GM21390 (cell line): Measurements from ENCODE around the gene PBX2.
"Not testable (repeated sequence)": the region's sequence is repeated elsewhere in the genome, so short reads cannot be mapped to it uniquely, and the experiment has no call there.

Experiments
- ATAC-seq: cut with Tn5 transposase; IDR thresholded peaks from one replicate; pipeline ENCODE4 v1.9.1; 2021; ENCODE audit not compliant: unreplicated experiment

The PBX2 gene

GRCh38 chr6:32187725-32188380 is 2.1 kb downstream of the PBX2 start:
- ATAC-seq = not testable (repeated sequence)

- no peak for ATAC-seq
These were observed 2.8 kb downstream of the PBX2 start for GRCh38 chr6:32187009-32187709.

- ATAC-seq = not testable (repeated sequence)
These were observed 3.7 kb downstream of the PBX2 start for GRCh38 chr6:32186151-32186840.

- ATAC-seq = not testable (repeated sequence)
These were observed 4.3 kb downstream of the PBX2 start for GRCh38 chr6:32185681-32186131.

- no peak for ATAC-seq
These were observed 5.8 kb downstream of the PBX2 start, which contains the start of gene AGER for GRCh38 chr6:32184084-32184640. TSS of gene AGER (minus strand) at chr6:32184253. CDS start at chr6:32184222, 31 bp downstream.

GRCh38 chr6:32183483-32184083 is 6.4 kb downstream of the PBX2 start:
- ATAC-seq = no peak

- no peak for ATAC-seq
These were observed 7.0 kb downstream of the PBX2 start for GRCh38 chr6:32183030-32183429.

- ATAC-seq = no peak
These were observed 7.4 kb downstream of the PBX2 start for GRCh38 chr6:32182555-32182981.

- ATAC-seq = no peak
These were observed 8.0 kb downstream of the PBX2 start for GRCh38 chr6:32181915-32182529.

- no peak for ATAC-seq
These were observed 8.8 kb downstream of the PBX2 start for GRCh38 chr6:32181148-32181702.

- no peak for ATAC-seq
These were observed 10.1 kb downstream of the PBX2 start for GRCh38 chr6:32179766-32180405.

- no peak for ATAC-seq
These were observed 11.2 kb downstream of the PBX2 start for GRCh38 chr6:32178547-32179440.

GRCh38 chr6:32177788-32178546 is 12.0 kb downstream of the PBX2 start, which contains the start of gene RNF5:
TSS of gene RNF5 (plus strand) at chr6:32178405. CDS start at chr6:32178512, 107 bp downstream.
- peak; percentile 74 for ATAC-seq

GRCh38 chr6:32177183-32177787 is 12.7 kb downstream of the PBX2 start:
- peak; percentile 4 for ATAC-seq

- ATAC-seq = no peak
These were observed 13.4 kb downstream of the PBX2 start for GRCh38 chr6:32176476-32177182.

GRCh38 chr6:32175711-32176475 is 14.1 kb downstream of the PBX2 start, which contains the start of gene AGPAT1:
TSS of gene AGPAT1 (minus strand) at chr6:32176084. CDS start at chr6:32171496, 4,588 bp downstream.
- ATAC-seq = peak; percentile 40
